ENCODE data around the gene LSAMP.

LSAMP gene

GRCh38 chr3:116350119-116350733 is 95.1 kb downstream of the LSAMP start:
- peak; percentile 14 for DNase-seq

GRCh38 chr3:116348216-116348615 is 97.1 kb downstream of the LSAMP start:
- DNase-seq: no peak

- DNase-seq: no peak
These were observed 102.8 kb downstream of the LSAMP start for GRCh38 chr3:116342499-116342898.

DNA sequence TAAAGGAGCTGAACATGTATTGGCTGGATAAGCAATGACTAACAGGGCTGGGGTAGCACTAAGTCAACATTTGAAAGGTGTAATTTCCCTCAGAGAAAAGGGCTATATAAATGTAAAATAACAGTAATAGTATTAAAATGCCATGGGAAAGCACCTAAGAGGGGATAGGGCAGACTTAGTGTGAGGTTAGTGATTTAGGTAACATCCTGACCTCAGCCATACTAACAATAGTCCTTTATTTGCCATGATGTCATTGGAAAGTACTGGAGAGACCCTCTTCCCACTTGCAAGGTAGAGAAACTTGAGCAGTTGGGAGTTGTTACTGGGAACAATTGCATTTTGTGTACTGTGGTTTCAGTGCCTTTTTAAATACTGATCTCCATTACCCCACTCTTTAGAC is 103.4 kb downstream of the LSAMP start:
- no peak for DNase-seq

GRCh38 chr3:116341381-116341780 is 103.9 kb downstream of the LSAMP start:
- DNase-seq: no peak

DNA sequence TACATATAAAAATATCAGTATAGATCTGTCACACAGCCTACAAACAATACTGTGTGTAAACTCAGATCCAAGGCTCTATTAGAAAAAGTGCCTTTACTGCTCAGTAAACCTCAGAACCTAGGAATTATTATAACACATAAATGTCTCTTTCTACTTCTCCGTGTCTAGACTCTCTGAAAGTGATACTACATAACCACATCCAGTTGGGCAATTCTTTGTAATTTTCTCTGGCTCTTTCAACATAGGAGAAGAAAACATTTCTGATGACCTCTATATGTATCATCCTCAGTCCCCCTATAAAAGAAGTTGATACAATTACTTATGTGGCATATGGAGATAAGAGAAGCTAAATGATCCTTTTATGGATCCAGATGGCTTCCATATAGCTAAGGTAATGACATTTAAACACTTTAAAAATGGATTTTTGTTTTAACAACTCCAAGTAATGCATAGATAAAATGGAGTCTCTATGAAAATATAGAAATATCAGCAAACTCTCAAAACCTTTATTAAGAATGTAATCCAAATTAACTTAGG is 104.5 kb downstream of the LSAMP start:
- no peak for DNase-seq

DNA sequence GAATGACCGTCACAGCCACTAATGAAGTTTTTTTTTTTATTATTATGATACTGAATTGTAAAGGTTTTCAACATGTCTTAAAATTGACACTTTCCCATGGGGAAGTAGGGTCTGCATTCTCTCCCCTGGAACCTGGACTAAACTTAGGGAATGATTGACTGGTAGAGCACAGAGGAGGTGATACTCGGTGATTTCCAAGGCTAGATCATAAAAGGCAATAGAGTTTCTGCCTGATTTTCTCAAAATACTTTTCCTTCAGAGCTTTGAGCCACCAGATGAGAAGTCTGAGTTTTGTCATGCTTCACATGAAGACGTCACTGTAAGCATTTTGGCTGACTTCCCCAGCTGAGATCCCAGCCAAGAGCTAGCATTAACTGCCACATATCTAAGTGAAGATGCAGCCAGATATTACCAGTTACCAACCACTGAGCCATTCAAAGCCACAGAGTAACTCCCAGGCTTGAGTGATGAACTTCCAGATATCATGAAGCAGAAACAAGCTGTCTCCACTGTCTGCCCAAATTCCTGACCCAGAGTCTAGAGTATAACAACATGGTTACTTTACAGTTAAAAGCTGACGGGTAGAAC is 105.8 kb downstream of the LSAMP start:
- no peak for DNase-seq

DNA sequence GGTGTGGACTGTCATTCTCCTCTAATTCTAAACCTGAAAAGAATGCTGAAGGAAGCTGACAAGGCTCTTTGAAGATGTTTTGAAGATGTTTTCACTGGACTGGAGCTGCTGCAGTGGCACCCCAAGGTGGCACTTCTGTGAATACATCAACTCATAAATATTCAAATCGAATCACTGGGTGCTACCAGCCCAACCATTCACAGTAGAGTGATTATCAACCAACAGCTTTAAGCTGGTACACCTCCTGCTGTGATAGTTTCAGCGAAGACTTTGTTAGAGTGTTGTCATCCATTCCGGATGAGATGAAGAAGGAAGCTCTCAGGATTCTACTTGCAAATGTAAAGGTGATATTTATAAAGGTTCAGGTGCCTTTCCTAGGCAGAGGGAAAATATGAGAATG is 106.6 kb downstream of the LSAMP start:
- peak; percentile 55 for DNase-seq

- no peak for DNase-seq
These were observed 108.1 kb downstream of the LSAMP start for GRCh38 chr3:116337229-116337628.

DNA sequence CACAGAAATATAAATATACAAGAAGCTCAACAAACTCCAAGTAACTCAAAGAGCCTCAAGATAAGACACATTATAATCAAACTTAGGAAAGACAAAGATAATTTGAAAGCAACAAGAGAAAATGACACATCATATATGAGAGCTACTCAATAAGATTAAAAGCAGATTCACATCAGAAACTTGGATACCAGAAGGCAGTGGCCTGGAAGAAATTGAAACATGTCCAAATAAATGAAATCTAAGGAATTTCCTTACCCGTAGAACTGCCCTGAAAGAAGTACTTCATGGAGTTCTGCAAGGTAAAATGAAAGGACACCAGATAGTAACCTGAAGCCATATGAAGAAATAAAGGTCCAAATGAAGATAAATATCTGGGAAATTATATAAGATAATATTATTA is 113.9 kb downstream of the LSAMP start:
- DNase-seq: no peak

DNA sequence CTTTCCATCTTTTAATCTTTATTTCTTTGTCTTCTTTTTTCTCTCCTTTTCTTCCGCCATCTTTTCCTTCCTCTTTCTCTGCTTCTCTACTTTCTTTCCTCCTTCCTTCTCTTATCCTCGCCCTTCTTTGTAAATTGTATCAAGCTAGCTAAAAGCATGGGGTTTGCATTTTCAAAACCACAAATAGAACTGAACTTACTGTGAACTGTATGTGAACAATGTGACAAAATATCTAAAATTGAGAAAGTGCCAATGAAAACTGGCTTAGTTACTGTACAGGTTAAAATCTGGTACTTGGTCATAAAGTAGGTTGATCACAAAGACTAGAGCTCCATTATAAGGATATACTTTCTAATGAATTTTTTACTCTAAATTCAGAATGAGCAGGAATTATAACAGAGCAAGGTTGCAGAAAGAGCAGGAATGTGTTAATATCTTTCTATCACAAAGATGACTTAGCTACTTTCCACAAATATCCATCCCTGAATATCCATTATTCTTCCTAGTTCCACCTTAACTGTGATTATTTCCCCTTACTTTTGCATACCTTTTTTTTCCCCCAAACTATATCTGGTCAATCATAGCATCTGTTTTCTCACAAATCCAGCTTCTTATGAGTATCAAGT is 122.4 kb downstream of the LSAMP start:
- DNase-seq: no peak

DNA sequence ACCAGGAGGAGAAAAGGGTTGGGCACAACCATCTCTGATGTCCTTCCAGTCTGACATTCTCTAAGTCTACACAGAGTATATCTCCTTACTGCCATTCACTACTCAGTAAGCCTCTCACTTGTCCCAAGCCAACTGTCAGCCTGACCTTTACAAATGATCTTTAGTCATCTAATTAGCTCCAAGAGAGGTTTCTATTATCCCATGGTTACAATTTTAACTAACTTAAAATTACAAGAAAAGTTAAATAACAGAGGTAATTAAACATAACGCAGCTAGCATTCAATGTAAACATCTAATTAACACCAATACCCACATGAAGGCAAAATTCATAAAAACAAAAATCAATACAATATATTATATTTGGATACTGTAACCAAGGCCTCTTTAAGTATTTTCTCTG is 126.9 kb downstream of the LSAMP start:
- peak; percentile 25 for DNase-seq

- DNase-seq: no peak
These were observed 128.5 kb downstream of the LSAMP start for GRCh38 chr3:116316771-116317170.

GRCh38 chr3:116314476-116314875 is 130.8 kb downstream of the LSAMP start:
- no peak for DNase-seq

DNA sequence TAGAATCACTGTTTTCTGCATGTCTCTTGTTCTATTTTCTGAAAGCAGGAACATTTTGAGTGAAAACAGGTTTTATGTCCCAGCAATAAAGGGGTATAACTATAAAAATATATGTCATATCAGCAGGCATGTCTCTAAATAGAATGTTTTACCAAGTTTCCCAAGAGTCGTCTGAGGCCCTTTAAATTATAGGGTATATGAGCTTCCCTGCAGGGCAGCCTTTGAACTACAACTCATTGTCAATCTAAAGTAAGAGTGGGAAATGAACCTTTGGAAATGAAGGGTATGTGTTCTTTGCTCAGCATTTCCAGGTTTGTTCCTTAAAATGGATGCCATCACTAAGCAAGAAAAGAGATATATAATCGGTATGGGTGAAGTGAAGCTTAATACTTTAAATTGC is 138.6 kb downstream of the LSAMP start:
- no peak for DNase-seq

GRCh38 chr3:116306149-116306548 is 139.1 kb downstream of the LSAMP start:
- DNase-seq: no peak

DNA sequence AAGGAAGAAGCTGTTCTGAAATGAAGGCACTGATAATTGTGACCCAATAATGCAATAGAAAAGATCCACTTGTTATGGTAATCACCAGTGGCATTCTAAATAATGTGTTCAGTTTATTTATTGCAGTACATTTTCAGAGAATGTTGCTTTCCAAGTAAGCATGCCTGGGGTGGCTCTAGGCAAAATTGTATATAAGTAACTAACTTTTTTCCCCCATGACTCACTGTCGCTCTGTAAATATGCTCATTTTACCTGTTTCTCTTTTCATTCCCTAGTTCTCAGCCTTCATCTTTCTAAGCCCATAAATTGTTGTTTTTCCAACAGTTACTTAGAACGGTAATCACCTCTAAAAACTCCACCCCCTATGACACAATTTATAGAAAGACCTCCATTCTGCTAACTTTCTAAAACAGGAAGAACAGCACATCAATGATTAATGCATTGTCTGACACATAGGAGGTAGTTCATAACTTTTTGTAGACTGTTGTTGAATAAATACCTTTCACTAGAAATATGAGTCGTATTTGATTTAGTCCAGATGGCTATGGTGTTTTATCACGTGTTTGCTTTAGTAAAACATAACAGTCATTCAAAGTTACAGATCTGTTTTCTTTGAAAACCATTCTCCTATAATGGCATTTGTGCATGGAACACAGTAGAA is 143.1 kb downstream of the LSAMP start:
- DNase-seq: no peak

DNA sequence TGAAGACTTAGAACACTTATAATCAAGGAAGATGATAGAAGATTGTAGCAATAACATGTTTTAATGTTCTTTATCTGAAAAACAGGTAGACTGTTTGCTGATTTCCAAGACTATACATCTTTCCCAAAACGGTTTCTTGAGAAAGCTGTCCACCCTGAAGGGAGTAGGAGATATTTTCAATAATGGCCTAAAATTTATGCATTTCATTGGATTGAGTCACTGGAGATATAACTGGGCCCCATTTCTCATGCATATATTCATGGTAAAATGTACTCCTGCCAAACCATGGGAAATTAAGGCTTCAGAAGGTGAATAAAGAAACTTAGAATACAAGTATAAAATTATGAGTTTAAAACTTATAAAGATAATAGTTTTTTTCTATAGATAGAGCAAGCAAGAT is 143.9 kb downstream of the LSAMP start:
- no peak for DNase-seq

- no peak for DNase-seq
These were observed 145.1 kb downstream of the LSAMP start for GRCh38 chr3:116300226-116300625.

- DNase-seq: no peak
These were observed 145.6 kb downstream of the LSAMP start for GRCh38 chr3:116299646-116300081.

GRCh38 chr3:116298151-116298550 is 147.1 kb downstream of the LSAMP start:
- no peak for DNase-seq

GRCh38 chr3:116291141-116291540 is 154.1 kb downstream of the LSAMP start:
- no peak for DNase-seq

GRCh38 chr3:116288485-116288884 is 156.8 kb downstream of the LSAMP start:
- no peak for DNase-seq
